GM12892 (cell line): Measurements from ENCODE around the gene MAP2K4.

ENCODE experiments used
- POLR2A ChIP-seq: IDR thresholded peaks from 2 replicates; pipeline ENCODE4 v1.6.1; 2011; ENCODE audit warnings: low read depth, low read length, control low read depth
- POLR2AphosphoS5 ChIP-seq: IDR thresholded peaks from 2 replicates; pipeline ENCODE4 v1.6.1; 2011; ENCODE audit warnings: low read depth, low read length, control low read depth

GRCh38 chr17:12043702-12044101 lies 23.0 kb downstream of the MAP2K4 start:
- TF ChIP-seq POLR2AphosphoS5 (no peak), POLR2A (no peak)
